SIG-M5 treated with dmso at 0.1 percent for 504 hours (cell line): Measurements from ENCODE around the gene RAD51B.
A peak's percentile ranks its signal among the peaks of the same experiment; 100 is the strongest.

Source experiments
- DNase-seq: peaks from one replicate; lab custom pipeline; 2025; ENCODE audit not compliant: unreplicated experiment; lab: John Stamatoyannopoulos, UW

Gene RAD51B

GRCh38 chr14:68471029-68471963, 651.7 kb downstream of the RAD51B start:
- peak; percentile 61 for DNase-seq

GRCh38 chr14:68471964-68472508, 652.5 kb downstream of the RAD51B start:
- DNase-seq, result no peak

DNA sequence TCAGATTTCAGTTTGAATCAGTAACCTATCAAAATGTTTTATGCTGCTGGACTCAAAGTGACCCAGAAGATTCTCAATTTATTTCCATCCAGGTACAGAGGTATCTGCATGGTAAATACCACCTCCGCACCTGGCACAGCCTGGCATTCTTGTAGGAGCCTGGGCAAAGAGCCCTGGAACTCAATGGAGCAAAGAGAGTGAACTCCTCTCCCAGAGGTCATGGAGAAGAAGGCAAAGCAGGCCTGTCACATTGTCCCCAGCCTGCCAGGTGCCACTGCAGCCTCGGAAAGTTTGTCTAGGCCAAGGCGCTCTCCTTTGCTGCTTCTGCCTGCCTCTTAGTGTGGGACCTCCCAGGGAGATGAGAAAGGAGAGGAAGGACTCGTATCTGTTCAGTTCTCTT, 653.5 kb downstream of the RAD51B start:
- no peak for DNase-seq

DNA sequence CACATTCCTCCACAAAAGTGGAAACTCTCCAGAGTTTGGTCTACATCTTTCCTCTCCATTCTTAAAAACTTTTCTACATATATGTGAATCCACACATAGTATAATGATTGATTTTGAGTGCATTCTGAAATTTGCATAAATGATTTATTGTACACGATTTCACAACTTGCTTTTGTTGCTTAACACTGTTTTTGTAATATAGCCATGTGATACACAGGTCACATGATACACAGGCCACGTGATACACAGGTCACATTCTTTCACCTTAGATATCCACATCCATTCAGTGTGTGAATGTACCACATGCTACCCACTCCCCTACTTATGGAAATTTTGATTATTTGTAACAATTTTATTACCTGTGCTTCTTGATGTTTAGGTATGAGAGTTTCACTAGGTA, 654.2 kb downstream of the RAD51B start:
- no peak for DNase-seq

DNA sequence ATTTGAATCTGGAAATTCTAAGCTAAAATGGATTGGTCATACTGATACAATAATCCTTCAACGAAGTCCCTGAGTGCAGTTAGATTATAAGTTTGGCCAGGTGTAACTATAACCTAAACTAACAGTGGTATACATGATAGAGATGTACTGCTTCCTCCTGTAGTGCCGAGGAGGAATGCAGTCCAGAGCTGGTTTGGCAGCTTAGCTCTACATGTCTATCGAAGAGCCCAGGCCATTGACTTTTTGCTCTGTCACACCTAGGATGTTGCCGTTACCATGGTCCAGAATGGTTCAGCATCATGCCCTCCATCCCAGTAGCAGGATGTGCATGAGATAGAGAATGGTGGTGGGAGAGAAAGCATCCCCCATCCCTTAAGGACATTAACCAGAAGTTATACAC, 655.2 kb downstream of the RAD51B start:
- peak; percentile 29 for DNase-seq

DNA sequence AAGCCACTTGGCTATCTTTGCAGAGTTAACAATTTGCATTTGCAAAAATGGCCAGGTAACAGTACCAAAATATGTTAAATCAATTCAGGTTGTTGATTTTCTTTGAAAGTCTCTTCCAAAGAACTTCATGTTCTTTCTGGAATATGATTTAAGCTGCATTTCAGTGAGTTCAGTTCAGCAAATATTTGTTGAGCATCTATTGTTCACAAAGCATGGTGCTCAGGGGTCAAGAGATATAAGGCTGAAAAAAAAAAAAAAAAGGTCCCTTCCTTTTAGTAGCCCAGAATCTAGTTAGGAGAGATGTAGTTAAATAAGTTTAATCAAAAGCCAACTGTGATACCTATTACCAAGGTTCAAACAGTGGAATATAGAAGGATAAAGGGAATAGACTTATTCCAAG, 656.2 kb downstream of the RAD51B start:
- DNase-seq, result no peak

DNA sequence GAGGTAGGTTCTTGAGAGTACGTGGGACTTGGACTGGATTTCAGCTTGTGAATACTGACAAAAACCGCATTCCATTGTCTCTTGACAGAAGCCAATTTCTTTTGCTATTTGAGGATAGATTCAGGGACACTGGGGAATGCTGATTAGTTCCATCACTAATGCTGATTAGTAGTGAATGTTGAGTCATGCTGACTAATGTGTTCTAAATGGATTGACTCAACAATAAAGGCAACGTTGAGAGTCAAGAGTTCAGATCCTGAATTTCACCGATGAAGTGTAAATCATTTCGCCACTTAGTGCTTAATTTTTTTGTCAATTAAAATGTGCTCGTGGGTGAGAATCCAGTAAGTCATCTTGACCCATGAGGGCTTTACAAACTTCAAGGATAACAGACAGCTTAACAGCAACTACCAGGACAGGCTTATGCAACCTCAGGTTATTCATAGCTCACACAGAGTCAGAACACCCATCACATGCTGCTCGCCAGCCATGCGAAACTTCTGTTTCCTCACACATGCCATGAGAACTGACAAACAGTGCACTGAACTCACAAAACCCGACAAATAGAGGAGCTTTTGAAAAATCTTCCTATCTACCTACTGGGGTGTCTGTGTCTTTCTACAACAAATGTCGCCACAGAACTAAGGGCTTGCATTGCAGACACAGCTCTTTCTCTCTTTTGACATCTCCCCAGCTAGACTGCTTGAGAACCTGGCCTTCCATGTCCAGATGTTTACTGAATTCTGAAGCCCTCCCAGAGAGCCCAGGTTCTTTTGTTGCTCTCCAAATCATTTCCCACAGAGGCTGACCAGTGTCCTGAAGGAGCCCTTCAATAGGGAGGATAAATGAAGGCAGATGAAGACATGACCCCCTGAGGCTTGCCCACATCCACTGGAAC, 656.9 kb downstream of the RAD51B start:
- peak; percentile 83 for DNase-seq

DNA sequence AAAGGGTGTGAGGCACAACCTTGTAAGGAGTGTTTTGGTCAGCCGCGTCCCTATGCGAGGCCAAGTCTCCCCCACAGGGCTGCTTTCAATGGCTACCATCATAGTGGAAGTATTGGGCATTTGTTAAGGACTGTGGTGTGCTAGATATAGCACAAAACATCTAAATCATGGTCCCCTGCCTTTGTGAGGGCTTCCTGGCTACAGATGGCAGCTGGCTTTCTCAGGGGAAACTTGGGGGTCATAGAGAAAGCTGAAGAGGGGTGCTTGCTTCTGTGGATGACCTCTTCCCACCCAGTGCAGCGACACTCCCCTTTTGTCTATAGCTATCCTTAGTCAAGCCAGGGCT, 657.5 kb downstream of the RAD51B start:
- no peak for DNase-seq

DNA sequence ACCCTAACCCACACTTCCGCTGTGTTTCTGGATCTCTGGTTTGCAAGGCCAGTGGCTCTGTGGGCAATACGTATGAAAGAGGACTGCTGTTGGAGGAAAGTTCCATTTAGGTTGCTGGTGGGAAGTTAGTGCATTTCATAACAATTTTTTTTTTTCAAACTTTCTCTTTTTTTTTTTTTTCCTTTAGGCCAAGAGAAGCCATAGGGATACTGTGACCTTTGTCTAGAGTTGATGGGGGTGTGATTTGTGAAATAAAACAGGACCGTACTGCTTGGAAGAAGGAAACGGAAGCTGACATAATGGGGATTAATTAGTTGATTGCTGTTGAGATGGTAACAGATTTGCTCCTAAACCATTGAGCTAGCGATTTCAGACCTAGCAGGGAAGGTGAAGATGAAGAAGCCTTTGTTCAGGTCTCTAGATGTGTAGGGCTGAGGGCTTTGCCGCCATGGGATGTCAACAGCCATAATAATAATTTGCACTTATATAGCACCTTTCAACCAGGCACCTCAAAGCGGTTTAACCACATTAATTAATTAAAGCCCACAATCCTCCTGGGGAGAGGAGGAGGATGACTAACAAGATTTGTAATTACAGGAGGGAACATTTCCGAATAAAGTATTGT, 658.0 kb downstream of the RAD51B start:
- no peak for DNase-seq

GRCh38 chr14:68479247-68479646, 659.7 kb downstream of the RAD51B start:
- DNase-seq, result no peak

DNA sequence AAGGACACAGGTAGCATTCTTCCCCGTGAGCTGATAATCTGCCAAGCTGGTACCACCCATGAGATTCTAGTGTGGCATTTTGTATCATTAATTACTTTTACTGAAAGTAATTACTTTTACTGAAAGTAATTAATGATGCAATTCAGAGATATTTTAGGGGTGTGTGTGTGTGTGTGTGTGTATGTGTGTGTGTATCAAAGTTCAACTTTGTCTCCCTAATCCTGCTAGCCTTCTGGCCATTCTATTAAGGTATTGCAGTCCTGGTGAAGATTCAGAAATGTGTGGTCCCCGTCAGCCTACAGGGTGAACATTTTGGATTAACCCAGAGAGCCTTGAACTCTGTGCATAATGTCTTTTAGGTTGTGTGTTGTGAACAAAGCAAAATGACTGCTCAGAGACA, 662.4 kb downstream of the RAD51B start:
- DNase-seq, result no peak

GRCh38 chr14:68482772-68483395, 663.3 kb downstream of the RAD51B start:
- no peak for DNase-seq

- DNase-seq, result no peak
These were observed 666.6 kb downstream of the RAD51B start for GRCh38 chr14:68486033-68486732.

DNA sequence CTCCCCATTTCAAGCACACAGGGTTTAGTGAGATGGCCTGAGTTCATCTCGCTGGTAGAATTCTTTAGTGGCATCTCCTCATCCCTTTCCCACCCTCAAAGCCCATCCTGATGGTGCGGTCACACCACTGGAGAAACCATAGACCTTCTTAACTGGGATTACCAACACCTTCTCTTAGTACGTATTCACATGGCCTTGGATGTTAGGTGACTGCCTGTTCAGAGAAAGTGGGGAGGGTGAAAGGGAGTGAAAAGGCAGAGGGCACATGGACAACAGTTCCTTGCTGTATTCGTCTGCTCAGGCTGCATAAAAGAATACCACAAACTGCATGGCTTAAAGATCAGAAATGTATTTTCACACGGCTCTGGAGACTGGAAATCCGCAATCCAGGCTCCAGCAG, 667.2 kb downstream of the RAD51B start:
- DNase-seq, result no peak

DNA sequence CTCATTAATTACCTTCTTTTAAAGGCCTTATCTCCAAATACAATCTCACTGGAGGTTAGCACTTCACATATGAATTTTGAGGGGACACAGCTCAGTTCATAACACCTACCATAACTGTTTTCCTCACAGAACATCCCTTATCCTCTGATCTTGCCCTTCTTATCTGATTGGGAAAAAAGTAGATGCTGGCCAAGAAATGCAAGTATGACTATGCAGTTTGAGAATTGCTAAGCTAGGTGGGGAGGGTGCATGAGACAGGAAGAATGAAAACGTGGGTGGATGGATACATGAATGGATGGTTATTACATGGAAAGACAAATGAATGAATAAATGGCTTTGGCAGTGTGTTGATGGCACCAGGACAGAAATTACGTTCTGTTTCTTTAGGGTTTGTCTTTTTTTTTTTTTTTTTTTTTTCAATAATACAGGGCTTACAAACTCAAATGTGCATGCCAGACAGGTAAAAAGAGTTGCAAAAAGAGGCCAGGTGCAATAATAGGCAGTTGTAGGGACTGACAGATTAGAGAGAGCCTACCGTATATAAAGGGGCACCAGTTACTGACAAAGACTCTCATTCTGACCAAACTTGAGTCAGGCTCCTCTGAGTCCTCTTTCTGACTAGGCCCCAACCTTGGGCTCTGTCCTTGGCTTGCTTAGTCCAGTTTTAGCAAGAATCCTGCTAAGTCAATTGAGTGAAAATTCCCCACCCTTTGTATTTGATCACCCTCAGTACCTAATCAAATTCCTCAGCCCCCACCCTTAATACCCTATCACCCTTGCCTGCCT, 668.4 kb downstream of the RAD51B start:
- DNase-seq, result no peak

GRCh38 chr14:68491793-68492192, 672.2 kb downstream of the RAD51B start:
- DNase-seq, result no peak

DNA sequence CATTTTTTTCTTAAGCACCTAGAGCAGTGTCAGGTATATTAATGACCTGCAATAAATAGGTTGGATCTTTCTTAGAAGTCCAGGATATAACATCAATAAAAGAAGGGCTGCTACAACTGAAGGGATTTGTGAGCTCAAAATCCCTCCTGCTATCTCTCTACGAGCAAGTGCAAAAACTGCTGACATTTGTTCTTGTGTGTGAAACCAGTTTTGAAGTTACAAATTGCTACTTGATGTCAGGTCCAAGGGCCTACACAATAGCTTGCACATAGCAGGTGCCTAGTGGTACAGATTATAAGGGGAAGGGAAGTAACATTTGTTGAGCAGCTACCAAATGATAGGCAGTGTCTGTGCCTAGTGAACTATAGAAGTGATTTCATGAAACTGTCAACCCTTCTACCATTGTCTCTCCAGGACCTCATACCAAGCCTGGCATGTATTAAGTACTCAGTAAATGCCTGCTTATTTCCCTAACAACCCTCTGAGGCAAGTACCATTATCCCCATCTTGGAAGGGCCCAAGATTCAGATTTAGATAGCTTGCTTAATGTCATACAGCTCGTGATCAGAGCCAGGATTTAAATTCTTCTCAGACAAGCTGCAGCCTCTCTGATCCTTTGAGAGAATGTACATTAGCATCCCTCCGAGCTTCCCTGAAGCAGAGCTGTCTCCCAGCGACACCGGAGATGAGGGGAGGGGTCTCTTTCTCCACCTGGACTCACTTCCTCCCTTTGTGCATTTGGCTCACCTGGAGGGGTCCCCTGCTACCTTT, 673.0 kb downstream of the RAD51B start:
- no peak for DNase-seq

DNA sequence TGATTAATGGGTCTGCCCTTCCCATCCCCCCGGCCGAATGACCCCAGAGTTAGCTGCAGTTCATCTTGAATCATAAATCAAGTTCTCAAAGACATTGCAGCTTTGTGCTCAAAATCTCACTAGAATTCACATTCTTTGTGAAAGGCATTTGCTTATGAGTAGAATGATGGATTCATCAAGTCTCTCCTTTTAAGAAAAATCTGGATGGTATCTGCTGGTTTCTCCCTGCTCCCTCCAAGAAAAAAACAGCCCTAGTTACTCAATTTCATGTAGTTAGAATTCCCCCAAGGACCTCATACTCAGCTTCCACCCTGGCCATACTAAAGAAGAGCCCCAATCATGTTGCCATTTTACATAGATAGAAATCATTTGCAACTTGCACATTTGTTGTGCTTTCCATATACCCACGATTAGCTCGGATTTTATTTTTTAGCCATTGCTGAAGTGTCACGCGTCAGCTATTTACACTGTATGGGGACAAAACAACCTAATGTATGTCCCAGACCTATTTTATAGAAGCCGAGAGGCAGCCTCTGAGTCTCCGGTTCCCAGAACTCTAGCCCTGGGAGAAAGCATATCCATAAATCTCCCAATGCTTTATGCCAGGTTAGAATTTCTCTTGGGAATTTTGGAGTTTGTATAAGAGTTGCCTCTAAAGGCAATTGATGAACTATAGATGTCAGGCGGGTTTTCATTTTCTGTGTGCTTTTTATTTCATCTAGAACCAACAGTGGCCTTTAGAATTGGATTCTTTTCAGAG, 673.8 kb downstream of the RAD51B start:
- DNase-seq, result no peak
